Mesenchymal stem cell (in vitro differentiated cells and primary cell): Measurements from ENCODE around the gene GVQW3. TPM values are rescaled to one million over a fixed set of nuclear protein-coding genes. Genes with fewer than 3 reads are reported as not detected.

ENCODE experiments used
- DNase-seq: peaks from one replicate; pipeline ENCODE4 v3.0.0-alpha.2; 2013
- H2AFZ ChIP-seq: one replicate; pipeline ENCODE4 v1.6.1; 2013; ENCODE audit warnings: low read depth, mild to moderate bottlenecking, control low read depth, inconsistent platforms, low read length, moderate library complexity
- H2AK5ac ChIP-seq: 2 replicates; pipeline ENCODE4 v1.6.1; 2013; ENCODE audit warnings: low read length, moderate library complexity, mild to moderate bottlenecking, inconsistent platforms; ENCODE audit not compliant: severe bottlenecking
- H2BK120ac ChIP-seq: one replicate; pipeline ENCODE4 v1.6.1; 2013; ENCODE audit warnings: low read depth, mild to moderate bottlenecking, inconsistent platforms, low read length, moderate library complexity
- H2BK12ac ChIP-seq, 2 experiments: one replicate each; pipeline ENCODE4 v1.6.1; 2013; ENCODE audit warnings: inconsistent platforms in 2 of 2, low read length in 2 of 2, mild to moderate bottlenecking in 2 of 2, moderate library complexity in 2 of 2, control low read depth in 1 of 2
- H2BK15ac ChIP-seq: one replicate; pipeline ENCODE4 v1.6.1; 2013; ENCODE audit warnings: mild to moderate bottlenecking, low read depth, inconsistent platforms; ENCODE audit not compliant: poor library complexity, severe bottlenecking
- H2BK5ac ChIP-seq: 2 replicates; pipeline ENCODE4 v1.6.1; 2013; ENCODE audit warnings: low read depth, mild to moderate bottlenecking, low read length, control low read depth, inconsistent platforms; ENCODE audit not compliant: poor library complexity, severe bottlenecking
- H3K14ac ChIP-seq, 2 experiments: one replicate each; pipeline ENCODE4 v1.6.1; 2013; ENCODE audit warnings: inconsistent platforms in 2 of 2, low read length in 2 of 2, control low read depth in 1 of 2, mild to moderate bottlenecking in 1 of 2, moderate library complexity in 1 of 2
- H3K18ac ChIP-seq, 2 experiments: one replicate each; pipeline ENCODE4 v1.6.1; 2013; ENCODE audit warnings: inconsistent platforms in 2 of 2, low read length in 2 of 2, control low read depth in 1 of 2, low read depth in 1 of 2, mild to moderate bottlenecking in 1 of 2
- H3K23ac ChIP-seq, 2 experiments: one replicate each; pipeline ENCODE4 v1.6.1; 2013; ENCODE audit warnings: inconsistent platforms in 2 of 2, low read length in 2 of 2, mild to moderate bottlenecking in 2 of 2, moderate library complexity in 2 of 2, control low read depth in 1 of 2
- H3K27ac ChIP-seq: 2 replicates; pipeline ENCODE4 v1.5.1; 2013; ENCODE audit warnings: mild to moderate bottlenecking, moderate library complexity, low read length, control low read depth, inconsistent platforms; ENCODE audit not compliant: poor library complexity, severe bottlenecking
- H3K27me3 ChIP-seq, 2 experiments: 2 replicates each; pipeline versions ENCODE4 v1.6.1 to v1.7.0; 2013; ENCODE audit warnings: low read length in 2 of 2, mild to moderate bottlenecking in 2 of 2, moderate library complexity in 2 of 2, control low read depth in 1 of 2, inconsistent platforms in 1 of 2; ENCODE audit not compliant: control insufficient read depth in 1 of 2, insufficient read depth in 1 of 2
- H3K36me3 ChIP-seq, 2 experiments: 2 replicates each; pipeline versions ENCODE4 v1.6.1 to v1.7.0; 2013; ENCODE audit warnings: low read length in 2 of 2, control low read depth in 1 of 2, inconsistent platforms in 1 of 2, low read depth in 1 of 2, mild to moderate bottlenecking in 1 of 2; ENCODE audit not compliant: insufficient read depth in 2 of 2, control insufficient read depth in 1 of 2
- H3K4ac ChIP-seq, 2 experiments: one replicate each; pipeline ENCODE4 v1.6.1; 2013; ENCODE audit warnings: inconsistent platforms in 2 of 2, low read length in 2 of 2, mild to moderate bottlenecking in 2 of 2, moderate library complexity in 2 of 2, control low read depth in 1 of 2, low read depth in 1 of 2
- H3K4me1 ChIP-seq: 2 replicates; pipeline ENCODE4 v1.6.1; 2013; ENCODE audit warnings: low read depth, low read length, control low read depth; ENCODE audit not compliant: control insufficient read depth, insufficient read depth
- H3K4me2 ChIP-seq: 2 replicates; pipeline ENCODE4 v1.6.1; 2013; ENCODE audit warnings: low read length, mild to moderate bottlenecking, inconsistent platforms; ENCODE audit not compliant: poor library complexity, severe bottlenecking
- H3K4me3 ChIP-seq, 2 experiments: 2 replicates each; pipeline versions ENCODE4 v1.5.1 to v1.7.0; 2013; ENCODE audit warnings: low read length in 2 of 2, mild to moderate bottlenecking in 2 of 2, control low read depth in 1 of 2, low read depth in 1 of 2; ENCODE audit not compliant: insufficient read depth in 1 of 2
- H3K79me1 ChIP-seq: replicated peaks from 2 replicates; pipeline ENCODE4 v1.6.1; 2013; ENCODE audit warnings: mild to moderate bottlenecking, control low read depth, low read length, inconsistent platforms; ENCODE audit not compliant: poor library complexity, severe bottlenecking
- H3K9ac ChIP-seq: 2 replicates; pipeline ENCODE4 v1.7.0; 2013; ENCODE audit warnings: mild to moderate bottlenecking, low read length, moderate library complexity
- H3K9me3 ChIP-seq: 2 replicates; pipeline ENCODE4 v1.7.0; 2013; ENCODE audit warnings: mild to moderate bottlenecking, low read length; ENCODE audit not compliant: control insufficient read depth
- H4K8ac ChIP-seq: one replicate; pipeline ENCODE4 v1.6.1; 2013; ENCODE audit warnings: inconsistent platforms, mild to moderate bottlenecking, low read length, moderate library complexity
- H4K91ac ChIP-seq: one replicate; pipeline ENCODE4 v1.6.1; 2013; ENCODE audit warnings: mild to moderate bottlenecking, low read length, inconsistent platforms
- WGBS: methylation state at CpG from one replicate; pipeline ENCODE4 v1.1.7; 2013; ENCODE audit warnings: mixed read lengths; 5-methylcytosine and 5-hydroxymethylcytosine counted together
- polyA plus RNA-seq, 2 experiments: library from polyadenylated mRNA; stranded (reverse); fragments of 200-250 nt; gene quantifications; one replicate each; pipeline ENCODE4 v1.2.3, GENCODE V29; 2013

The GVQW3 gene
- 0.99 TPM for polyA plus RNA-seq (2013, experiment 1 of 2)
- polyA plus RNA-seq (2013, experiment 2 of 2), result 0.64 TPM

DNA sequence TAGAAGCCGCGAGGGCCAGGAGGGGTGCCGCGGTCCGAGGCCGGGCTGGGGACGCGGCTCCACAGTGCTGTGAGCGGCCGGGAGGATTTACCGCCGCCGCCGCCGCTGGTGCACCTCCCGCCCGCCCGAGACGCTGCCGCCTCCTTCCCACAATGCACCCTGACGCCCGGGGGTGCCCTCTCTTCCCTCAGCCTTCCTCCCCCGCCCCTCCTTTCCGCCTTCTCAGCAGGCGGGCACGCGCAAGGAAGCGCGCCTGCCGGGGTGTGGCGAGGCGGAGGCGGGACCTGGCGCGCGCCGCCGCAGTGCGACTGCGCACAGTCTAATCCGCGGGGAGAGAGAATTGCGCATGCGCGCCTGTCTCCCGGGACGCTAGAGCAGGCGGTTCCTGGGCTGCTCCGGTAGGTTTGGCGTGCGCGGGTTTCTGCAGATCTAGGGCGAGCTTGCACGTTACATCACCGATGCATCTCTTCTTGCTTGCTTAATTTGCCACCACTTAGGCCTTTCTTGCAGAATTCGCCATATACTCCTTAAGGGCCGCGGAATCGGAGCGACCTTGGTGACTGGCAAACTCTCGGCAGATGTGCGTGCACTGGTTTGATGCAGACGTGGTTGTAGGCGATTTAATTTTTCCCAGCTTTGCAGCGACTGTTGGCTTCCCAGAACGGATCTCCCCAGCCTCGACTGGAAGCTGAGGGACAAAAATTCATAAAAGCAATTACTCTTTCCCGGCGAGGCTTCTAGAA lies at the start of gene GVQW3, which contains the start of gene THAP12:
TSS of gene GVQW3 (plus strand) at position 347 of the 743 bp plus-strand sequence. CDS start 506 bp downstream, outside the sequence.
TSS of gene THAP12 (minus strand) at position 156 of the 743 bp plus-strand sequence. CDS start 296 bp downstream, outside the sequence.
- Histone ChIP-seq H3K27me3 (no peaks in the 10 kb centered on the region), H3K4me2 (peak within 1 kb of the TSS; percentile 87), H3K79me1 (peaks cover 23% of the 10 kb centered on the region), H4K8ac (peak within 1 kb of the TSS; percentile 79), H3K27ac (peak within 1 kb of the TSS; percentile 65), H3K4me1 (peaks cover 10% of the 10 kb centered on the region), H3K4me3 (peak within 1 kb of the TSS; percentile 93 to 95), H3K9ac (peak within 1 kb of the TSS; percentile 90), H3K23ac (peak within 1 kb of the TSS in 1 of 2 experiments; percentile 46), H2BK15ac (peak within 1 kb of the TSS; percentile 20), H2BK5ac (peak within 1 kb of the TSS; percentile 51), H3K36me3 (peaks cover 0 to 7% of the 10 kb centered on the region in 2 experiments), H2AK5ac (no peak within 1 kb of the TSS), H2BK12ac (peak within 1 kb of the TSS in 1 of 2 experiments; percentile 54), H2BK120ac (peak within 1 kb of the TSS; percentile 73), H3K14ac (peak within 1 kb of the TSS in 1 of 2 experiments; percentile 97), H2AFZ (peak within 1 kb of the TSS; percentile 93), H3K4ac (peak within 1 kb of the TSS; percentile 75 to 88), H4K91ac (peak within 1 kb of the TSS; percentile 60), H3K18ac (peak within 1 kb of the TSS; percentile 87 to 89), H3K9me3 (no peaks in the 10 kb centered on the region)
- 2% methylated on average over 61 of the region's 69 CpGs for WGBS
- DNase-seq, result peak; percentile 97

DNA sequence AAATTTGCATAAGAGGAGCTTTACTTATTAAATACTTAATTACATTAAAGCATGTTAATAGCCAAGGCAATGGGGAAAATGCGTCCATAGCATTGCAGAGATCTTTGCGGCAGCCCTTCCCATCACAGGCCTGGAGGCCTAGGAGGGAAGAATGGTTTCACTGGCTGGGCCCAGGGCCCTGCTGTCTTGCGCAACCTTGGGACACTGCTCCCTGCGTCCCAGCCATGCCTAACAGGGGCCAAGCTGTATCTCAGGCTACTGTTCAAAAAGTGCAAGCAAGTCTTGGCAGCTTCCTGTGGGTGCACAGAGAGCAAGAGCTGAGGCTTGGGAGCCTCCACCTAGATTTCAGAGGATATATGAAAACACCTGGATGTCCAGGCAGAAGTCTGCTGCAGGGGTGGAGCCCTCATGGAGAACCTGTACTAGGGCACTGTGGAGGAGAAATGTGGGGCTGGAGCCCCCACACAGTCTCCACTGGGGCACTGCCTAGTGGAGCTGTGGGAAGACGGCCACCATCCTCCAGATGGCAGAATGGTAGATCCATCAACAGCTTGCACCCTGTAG lies 46.2 kb upstream of the GVQW3 start:
- Histone ChIP-seq H3K79me1 (no peaks in the 10 kb centered on the region), H2BK5ac (no peak overlapping the region), H4K8ac (no peak overlapping the region), H3K36me3 (no peaks in the 10 kb centered on the region), H3K4me2 (no peak overlapping the region), H3K9ac (no peak overlapping the region), H2BK12ac (no peak overlapping the region), H3K27ac (no peak overlapping the region), H3K4me1 (peaks cover 3% of the 10 kb centered on the region), H3K4me3 (no peak overlapping the region), H4K91ac (no peak overlapping the region), H2AK5ac (no peak overlapping the region), H3K27me3 (peaks cover 0 to 7% of the 10 kb centered on the region in 2 experiments), H3K23ac (no peak overlapping the region), H2BK120ac (no peak overlapping the region), H3K4ac (no peak overlapping the region), H3K9me3 (peaks cover 11% of the 10 kb centered on the region), H2AFZ (no peak overlapping the region), H3K18ac (no peak overlapping the region), H3K14ac (no peak overlapping the region), H2BK15ac (no peak overlapping the region)
- DNase-seq, result no peak
- WGBS, result 93% methylated on average over 5 of the region's 5 CpGs

DNA sequence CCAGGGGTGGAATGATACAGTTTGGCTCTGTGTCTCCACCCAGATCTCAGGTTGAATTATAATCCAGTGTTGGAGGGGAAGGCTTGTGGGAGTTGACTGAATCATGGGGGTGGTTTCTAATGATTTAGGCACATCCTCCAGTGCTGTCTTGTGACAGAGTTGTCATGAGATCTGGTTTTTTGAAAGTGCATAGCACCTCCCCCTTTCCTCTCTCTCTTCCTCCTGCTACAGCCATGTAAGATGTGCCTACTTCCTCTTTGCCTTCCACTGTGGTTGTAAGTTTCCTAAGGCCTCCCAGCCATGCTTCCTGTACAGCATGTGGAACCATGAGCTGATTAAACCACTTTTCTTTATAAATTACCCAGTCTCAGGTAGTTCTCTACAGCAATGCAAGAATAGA lies 45.3 kb upstream of the GVQW3 start:
- Histone ChIP-seq H3K18ac (no peak overlapping the region), H2BK5ac (no peak overlapping the region), H4K91ac (no peak overlapping the region), H2AK5ac (no peak overlapping the region), H3K23ac (no peak overlapping the region), H3K4me2 (no peak overlapping the region), H3K79me1 (no peaks in the 10 kb centered on the region), H3K9me3 (peaks cover 11% of the 10 kb centered on the region), H2AFZ (no peak overlapping the region), H3K4me1 (no peaks in the 10 kb centered on the region), H3K27ac (no peak overlapping the region), H3K9ac (no peak overlapping the region), H2BK15ac (no peak overlapping the region), H3K27me3 (no peaks in the 10 kb centered on the region), H4K8ac (no peak overlapping the region), H3K14ac (no peak overlapping the region), H2BK120ac (no peak overlapping the region), H3K36me3 (no peaks in the 10 kb centered on the region), H3K4ac (no peak overlapping the region), H2BK12ac (no peak overlapping the region), H3K4me3 (no peak overlapping the region)
- no peak for DNase-seq

DNA sequence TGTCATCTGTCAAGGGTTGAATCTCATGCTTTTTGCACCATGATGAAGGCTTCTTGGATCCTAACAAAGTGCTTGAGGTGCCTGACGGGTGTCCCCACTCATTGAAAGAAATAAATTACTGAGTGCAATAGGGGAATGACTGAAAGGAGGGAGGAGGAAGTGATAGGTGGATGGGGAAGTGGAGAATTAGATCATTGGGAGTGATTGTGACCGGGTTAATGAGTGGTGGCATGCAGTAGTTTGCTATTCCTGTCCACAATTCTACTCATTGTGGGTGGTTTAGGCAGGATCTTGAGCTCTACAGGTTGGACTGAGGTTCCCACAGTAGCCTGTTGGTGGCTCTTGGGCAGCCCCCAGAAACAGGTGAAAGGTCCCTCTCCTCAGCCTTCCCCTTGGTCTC lies 44.5 kb upstream of the GVQW3 start:
- Histone ChIP-seq H2BK120ac (no peak overlapping the region), H2BK12ac (no peak overlapping the region), H3K4me2 (no peak overlapping the region), H3K27me3 (no peaks in the 10 kb centered on the region), H3K79me1 (no peaks in the 10 kb centered on the region), H4K91ac (no peak overlapping the region), H3K36me3 (no peaks in the 10 kb centered on the region), H3K4me1 (no peaks in the 10 kb centered on the region), H3K9me3 (peaks cover 11% of the 10 kb centered on the region), H3K18ac (no peak overlapping the region), H3K27ac (no peak overlapping the region), H3K14ac (no peak overlapping the region), H2BK5ac (no peak overlapping the region), H4K8ac (no peak overlapping the region), H2BK15ac (no peak overlapping the region), H3K9ac (no peak overlapping the region), H3K4ac (no peak overlapping the region), H2AK5ac (no peak overlapping the region), H3K23ac (no peak overlapping the region), H2AFZ (no peak overlapping the region), H3K4me3 (no peak overlapping the region)
- DNase-seq, result no peak
- 61% methylated on average over 2 of the region's 2 CpGs for WGBS
